BJ (cell line): ENCODE measurements around the gene ATRNL1. TPM values are rescaled to one million over a fixed set of nuclear protein-coding genes. Genes with fewer than 3 reads are reported as not detected.

Experiments used
- CTCF ChIA-PET: fragments of 350-600 bp; formaldehyde crosslinking; extraction: SDS; loops from one replicate; lab custom pipeline; 2021; ENCODE audit warnings: antibody characterized with exemption, inconsistent platforms; lab: Yijun Ruan, JAX
- POLR2A ChIA-PET: fragments of 300-600 bp; sonication (Branson Sonifier 250); formaldehyde crosslinking; extraction: SDS; loops from one replicate; lab custom pipeline; 2021; ENCODE audit warnings: antibody characterized with exemption; lab: Charles Lee
- DNase-seq: peaks from one replicate; pipeline ENCODE4 v3.0.0-alpha.2; 2011; ENCODE audit warnings: low read depth
- H3K27me3 ChIP-seq: 2 replicates; pipeline ENCODE4 v1.6.0; 2011; ENCODE audit warnings: low read length; ENCODE audit not compliant: control insufficient read depth, insufficient read depth
- H3K36me3 ChIP-seq: 2 replicates; pipeline ENCODE4 v1.5.1; 2011; ENCODE audit warnings: low read length; ENCODE audit not compliant: control insufficient read depth, insufficient read depth
- H3K4me3 ChIP-seq: 2 replicates; pipeline ENCODE4 v1.5.1; 2011; ENCODE audit warnings: low read depth, mild to moderate bottlenecking, control low read depth, low read length
- polyA plus RNA-seq: library from polyadenylated mRNA; depleted of rRNA; stranded (reverse); fragments of >200 nt; gene quantifications from 2 replicates; pipeline ENCODE4 v1.2.3, GENCODE V29; 2011
- TF ChIP-seq, protein P1 (sequence below): IDR thresholded peaks from 2 replicates; pipeline ENCODE4 v1.5.1; 2011; ENCODE audit warnings: low read depth, mild to moderate bottlenecking, control low read depth, inconsistent platforms, low read length, moderate library complexity; ENCODE audit not compliant: insufficient read depth

The ATRNL1 gene
- polyA plus RNA-seq, 1 experiment = not detected

DNA sequence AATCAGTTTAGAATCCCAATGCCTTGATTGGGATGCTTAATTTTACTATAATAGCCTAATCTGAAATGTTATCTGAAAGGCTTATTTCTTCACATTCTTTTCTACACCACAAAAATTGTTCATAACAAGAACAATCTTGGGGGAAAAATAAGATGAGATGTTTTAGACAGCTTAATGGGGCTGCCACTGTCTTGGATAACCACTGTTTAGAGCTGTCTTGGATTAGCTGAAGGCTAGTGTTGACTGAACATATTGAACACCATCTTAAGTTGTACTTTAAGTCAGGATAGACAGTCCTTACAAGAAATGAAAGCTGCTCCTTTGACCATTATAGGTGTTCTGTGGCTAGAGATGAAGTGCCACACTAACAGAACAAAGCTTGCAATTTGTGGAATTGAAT, 678.6 kb downstream of the ATRNL1 start:
- DNase-seq = no peak
- Histone ChIP-seq H3K36me3 (no peaks in the 10 kb centered on the region), H3K27me3 (no peaks in the 10 kb centered on the region), H3K4me3 (no peak overlapping the region)
- ChIA-PET POLR2A (no interaction called here), CTCF (interaction anchor here (1.0 to 1.3 kb wide), 2 partner anchors 28 to 516 kb away, joined by 3 to 5 read pairs; no protein-coding TSS in a partner anchor)
- TF ChIP-seq, protein P1, sequence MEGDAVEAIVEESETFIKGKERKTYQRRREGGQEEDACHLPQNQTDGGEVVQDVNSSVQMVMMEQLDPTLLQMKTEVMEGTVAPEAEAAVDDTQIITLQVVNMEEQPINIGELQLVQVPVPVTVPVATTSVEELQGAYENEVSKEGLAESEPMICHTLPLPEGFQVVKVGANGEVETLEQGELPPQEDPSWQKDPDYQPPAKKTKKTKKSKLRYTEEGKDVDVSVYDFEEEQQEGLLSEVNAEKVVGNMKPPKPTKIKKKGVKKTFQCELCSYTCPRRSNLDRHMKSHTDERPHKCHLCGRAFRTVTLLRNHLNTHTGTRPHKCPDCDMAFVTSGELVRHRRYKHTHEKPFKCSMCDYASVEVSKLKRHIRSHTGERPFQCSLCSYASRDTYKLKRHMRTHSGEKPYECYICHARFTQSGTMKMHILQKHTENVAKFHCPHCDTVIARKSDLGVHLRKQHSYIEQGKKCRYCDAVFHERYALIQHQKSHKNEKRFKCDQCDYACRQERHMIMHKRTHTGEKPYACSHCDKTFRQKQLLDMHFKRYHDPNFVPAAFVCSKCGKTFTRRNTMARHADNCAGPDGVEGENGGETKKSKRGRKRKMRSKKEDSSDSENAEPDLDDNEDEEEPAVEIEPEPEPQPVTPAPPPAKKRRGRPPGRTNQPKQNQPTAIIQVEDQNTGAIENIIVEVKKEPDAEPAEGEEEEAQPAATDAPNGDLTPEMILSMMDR = no peak

DNA sequence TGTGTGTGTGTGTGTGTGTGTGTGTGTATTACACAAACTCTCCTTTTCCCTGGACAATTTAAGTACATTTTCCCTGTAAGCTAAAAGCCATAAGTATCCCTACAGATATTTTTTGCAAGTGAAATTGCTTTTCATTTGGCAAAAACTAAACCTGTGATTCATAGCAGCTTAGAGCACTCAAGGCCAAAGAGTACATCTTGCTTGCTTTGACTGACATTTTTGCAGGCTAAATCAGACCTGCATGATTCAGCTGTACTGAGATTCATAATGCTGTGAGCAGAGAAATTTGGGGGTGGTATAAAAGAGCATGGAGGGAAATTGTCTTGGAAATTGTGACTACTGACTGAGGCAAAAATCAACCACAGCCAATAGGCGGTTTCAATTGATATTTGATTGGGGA, 679.4 kb downstream of the ATRNL1 start:
- CTCF ChIA-PET = interaction anchor here (0.6 to 1.3 kb wide), 4 partner anchors 27 to 935 kb away, joined by 3 to 5 read pairs (median 3); no protein-coding TSS in a partner anchor
- H3K36me3 ChIP-seq = no peaks in the 10 kb centered on the region
- no peak overlapping the region for H3K4me3 ChIP-seq
- peak; percentile 37 for DNase-seq
- H3K27me3 ChIP-seq = no peaks in the 10 kb centered on the region
- POLR2A ChIA-PET = no interaction called here
- TF ChIP-seq, protein P1 = no peak

GRCh38 chr10:115773832-115774231, 680.7 kb downstream of the ATRNL1 start:
- TF ChIP-seq, protein P1 = no peak
- Histone ChIP-seq H3K4me3 (no peak overlapping the region), H3K27me3 (no peaks in the 10 kb centered on the region), H3K36me3 (no peaks in the 10 kb centered on the region)
- ChIA-PET POLR2A (no interaction called here), CTCF (interaction anchor here (0.6 to 0.8 kb wide), 2 partner anchors 169 to 367 kb away, joined by 3 read pairs; no protein-coding TSS in a partner anchor)
- DNase-seq = no peak

DNA sequence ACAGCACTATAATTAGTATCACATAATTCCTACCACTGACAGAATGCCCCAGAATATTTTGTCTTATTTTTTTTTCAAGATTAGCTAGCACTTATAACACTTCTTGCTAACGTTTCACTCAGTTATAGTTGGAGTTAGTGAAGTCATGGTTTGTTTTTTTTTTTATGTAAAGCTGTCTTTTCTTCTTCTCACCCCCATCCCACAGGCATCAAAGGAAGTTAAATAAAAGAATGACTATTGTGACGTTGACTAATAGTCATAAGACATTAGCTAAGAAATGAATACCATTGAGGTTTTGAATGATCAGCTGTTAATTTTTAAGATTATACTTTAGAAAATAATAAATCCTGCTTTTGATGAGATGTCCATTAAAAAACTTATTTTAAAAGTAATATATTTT, 681.6 kb downstream of the ATRNL1 start:
- TF ChIP-seq, protein P1 = no peak
- Histone ChIP-seq H3K27me3 (no peaks in the 10 kb centered on the region), H3K36me3 (no peaks in the 10 kb centered on the region), H3K4me3 (no peak overlapping the region)
- ChIA-PET CTCF (interaction anchor here (1.4 kb wide), 1 partner anchor 25 kb away, joined by 8 read pairs; no protein-coding TSS in a partner anchor), POLR2A (no interaction called here)
- no peak for DNase-seq

- Histone ChIP-seq H3K4me3 (no peak overlapping the region), H3K27me3 (no peaks in the 10 kb centered on the region), H3K36me3 (no peaks in the 10 kb centered on the region)
- ChIA-PET POLR2A (no interaction called here), CTCF (interaction anchor here (0.8 to 1.4 kb wide), 2 partner anchors 71 to 510 kb away, joined by 3 to 4 read pairs; no protein-coding TSS in a partner anchor)
- DNase-seq = no peak
- TF ChIP-seq, protein P1 = no peak
Measured at GRCh38 chr10:115777646-115778045, 684.5 kb downstream of the ATRNL1 start.
